HepG2 (cell line): Measurements from ENCODE around the gene BCAR3. TPM values are rescaled to one million over a fixed set of nuclear protein-coding genes. Genes with fewer than 3 reads are reported as not detected.
A peak's percentile ranks its signal among the peaks of the same experiment; 100 is the strongest.

ENCODE experiments used
- GTF2F1 ChIP-seq: fragments of 150-350 bp; IDR thresholded peaks from 2 replicates; pipeline ENCODE4 v1.6.1; 2014; ENCODE audit warnings: low read length
- HIC2 ChIP-seq: sonication (generic); formaldehyde crosslinking; IDR thresholded peaks from 2 replicates; pipeline ENCODE4 v1.9.0; 2022; ENCODE audit warnings: low read depth, missing genetic modification reagents
- HMG20A ChIP-seq: IDR thresholded peaks from 2 replicates; pipeline ENCODE4 v1.6.1; 2016; ENCODE audit warnings: borderline replicate concordance
- MXD4 ChIP-seq: IDR thresholded peaks from 2 replicates; pipeline ENCODE4 v1.6.1; 2016; ENCODE audit warnings: mild to moderate bottlenecking, missing biosample characterization, missing genetic modification reagents
- NCOR1 ChIP-seq: fragments of 200-600 bp; sonication (generic); IDR thresholded peaks from 2 replicates; pipeline ENCODE4 v1.7.0; 2017; ENCODE audit warnings: antibody characterized with exemption, low read length, borderline replicate concordance
- NR0B2 ChIP-seq: sonication (generic); formaldehyde crosslinking; IDR thresholded peaks from 2 replicates; pipeline ENCODE4 v1.4.0; 2020; ENCODE audit warnings: mild to moderate bottlenecking, missing genetic modification reagents
- NR3C1 ChIP-seq: sonication (generic); formaldehyde crosslinking; IDR thresholded peaks from 2 replicates; pipeline ENCODE4 v1.4.0; 2020; ENCODE audit warnings: missing genetic modification reagents
- PRPF4 ChIP-seq: fragments of 200-400 bp; formaldehyde crosslinking; IDR thresholded peaks from 2 replicates; pipeline ENCODE4 v1.6.1; 2016; ENCODE audit warnings: low read length, low read depth; ENCODE audit not compliant: poor library complexity, severe bottlenecking
- SIX1 ChIP-seq: sonication (generic); formaldehyde crosslinking; IDR thresholded peaks from 2 replicates; pipeline ENCODE4 v1.4.0; 2020; ENCODE audit warnings: missing genetic modification reagents, borderline replicate concordance
- SMAD9 ChIP-seq: sonication (generic); formaldehyde crosslinking; IDR thresholded peaks from 2 replicates; pipeline ENCODE4 v1.5.1; 2020; ENCODE audit warnings: mild to moderate bottlenecking, missing genetic modification reagents
- SOX6 ChIP-seq, 2 experiments: fragments of 450-650 bp in 1 of 2; sonication (generic) in 1 of 2; formaldehyde crosslinking in 1 of 2; IDR thresholded peaks; 2 replicates each; pipeline versions ENCODE4 v1.4.0 to v1.6.1; 2017 to 2020; ENCODE audit warnings: antibody characterized with exemption in 1 of 2, mild to moderate bottlenecking in 1 of 2, missing genetic modification reagents in 1 of 2
- TEF ChIP-seq: sonication (generic); formaldehyde crosslinking; IDR thresholded peaks from 2 replicates; pipeline ENCODE4 v1.5.0; 2020; ENCODE audit warnings: missing genetic modification reagents
- ZBTB38 ChIP-seq: sonication (generic); formaldehyde crosslinking; IDR thresholded peaks from 2 replicates; pipeline ENCODE4 v1.5.1; 2020; ENCODE audit warnings: mild to moderate bottlenecking, missing genetic modification reagents
- ZFAT ChIP-seq: sonication (generic); formaldehyde crosslinking; conservative IDR thresholded peaks from 2 replicates; pipeline ENCODE4 v1.8.1; 2023; ENCODE audit warnings: missing genetic modification reagents, inconsistent platforms
- ZHX2 ChIP-seq, 2 experiments: sonication (generic) in 1 of 2; formaldehyde crosslinking in 1 of 2; IDR thresholded peaks; 2 replicates each; pipeline versions ENCODE4 v1.6.1 to v1.9.0; 2014 to 2022; ENCODE audit warnings: antibody characterized with exemption in 1 of 2, borderline replicate concordance in 1 of 2, inconsistent platforms in 1 of 2, low read depth in 1 of 2, missing genetic modification reagents in 1 of 2
- ZNF274 ChIP-seq: sonication (generic); formaldehyde crosslinking; IDR thresholded peaks from 2 replicates; pipeline ENCODE4 v1.5.1; 2020; ENCODE audit warnings: mild to moderate bottlenecking, missing genetic modification reagents
- ZNF326 ChIP-seq: sonication (generic); formaldehyde crosslinking; IDR thresholded peaks from 2 replicates; pipeline ENCODE4 v1.4.0; 2020; ENCODE audit warnings: missing genetic modification reagents, borderline replicate concordance
- ZNF639 ChIP-seq: conservative IDR thresholded peaks from 2 replicates; pipeline ENCODE4 v1.6.1; 2018; ENCODE audit warnings: missing genetic modification reagents
- ZSCAN31 ChIP-seq: sonication (generic); formaldehyde crosslinking; IDR thresholded peaks from 2 replicates; pipeline ENCODE4 v1.5.0; 2020; ENCODE audit warnings: low read depth, mild to moderate bottlenecking, missing genetic modification reagents
- polyA plus RNA-seq, 8 experiments: library from polyadenylated mRNA; depleted of rRNA in 3 of 8; stranded (reverse) in 7 of 8; unstranded in 1 of 8; fragments of >200 nt; fragmentation: Illumina TruSeq in 4 of 8; extraction: Trizol in 4 of 8; gene quantifications; 2 replicates each; pipeline versions ENCODE4 v1.2.1 to v1.2.3, GENCODE V29; 2011 to 2016; ENCODE audit warnings: low read depth in 4 of 8, missing spikeins in 1 of 8, mixed read lengths in 1 of 8; ENCODE audit not compliant: insufficient read depth in 1 of 8
- total RNA-seq, 5 experiments: library from RNA; depleted of rRNA; stranded (reverse); fragments of >200 nt; fragmentation: Illumina TruSeq; extraction: Trizol; gene quantifications; 2 replicates each; pipeline ENCODE4 v1.2.3, GENCODE V29; 2016; ENCODE audit warnings: low read depth in 1 of 5

Gene BCAR3
- total and polyA plus RNA-seq, 2 of the 13 experiments (the other 11 are each of a cell fraction or from before 2014, with no cell fraction given), result 3.6 to 4.8 TPM

GRCh38 chr1:93552741-93553455 lies 128.7 kb downstream of the BCAR3 start (continued):
- TF ChIP-seq ZHX2 (IDR thresholded peaks at IDR 0.05; ENCODE audit: low read depth), result no peak
- TF ChIP-seq ZHX2 (CRISPR knock-in tag; IDR thresholded peaks at IDR 0.05; ENCODE audit: borderline replicate concordance), result no peak
- no peak for TF ChIP-seq SMAD9 (CRISPR knock-in tag)
- TF ChIP-seq GTF2F1, result no peak
- TF ChIP-seq HIC2 (CRISPR knock-in tag), result no peak
- no peak for TF ChIP-seq ZNF639
- TF ChIP-seq ZNF326 (CRISPR knock-in tag), result no peak
- peak; percentile 93 for TF ChIP-seq PRPF4
- TF ChIP-seq ZFAT (CRISPR knock-in tag), result no peak
- no peak for TF ChIP-seq MXD4 (CRISPR knock-in tag)
- no peak for TF ChIP-seq ZSCAN31 (CRISPR knock-in tag)
- no peak for TF ChIP-seq NCOR1
- peak; percentile 67; the same call in 1 of the 2 replicates for TF ChIP-seq SIX1 (CRISPR knock-in tag)
- TF ChIP-seq ZNF274, result no peak
- TF ChIP-seq HMG20A, result peak; percentile 15; the same call in 1 of the 2 replicates
- peak; percentile 77 for TF ChIP-seq ZBTB38
- no peak for TF ChIP-seq SOX6 (IDR thresholded peaks at IDR 0.05)
- TF ChIP-seq SOX6 (CRISPR knock-in tag; IDR thresholded peaks at IDR 0.05), result peak; percentile 33; the same call in 1 of the 2 replicates
- no peak for TF ChIP-seq NR3C1
- TF ChIP-seq NR0B2, result no peak
- no peak for TF ChIP-seq TEF (CRISPR knock-in tag)
